HepG2 (cell line): ENCODE measurements around the gene PTGIR.

Experiments used
- CTCF ChIP-seq: sonication (generic); formaldehyde crosslinking; IDR thresholded peaks from 2 replicates; pipeline ENCODE4 v1.5.0; 2020; ENCODE audit warnings: mild to moderate bottlenecking, missing genetic modification reagents, moderate library complexity
- FOXJ3 ChIP-seq: sonication (generic); formaldehyde crosslinking; IDR thresholded peaks from 2 replicates; pipeline ENCODE4 v1.4.0; 2020; ENCODE audit warnings: missing genetic modification reagents, mild to moderate bottlenecking, borderline replicate concordance
- FOXK2 ChIP-seq: fragments of 450-650 bp; IDR thresholded peaks from 2 replicates; pipeline ENCODE4 v1.6.1; 2016
- HDAC6 ChIP-seq: fragments of 200-600 bp; sonication (generic); IDR thresholded peaks from 2 replicates; pipeline ENCODE4 v1.7.0; 2017; ENCODE audit warnings: mild to moderate bottlenecking, antibody characterized with exemption, low read length, low read depth
- JUND ChIP-seq: sonication (generic); formaldehyde crosslinking; IDR thresholded peaks from 2 replicates; pipeline ENCODE4 v1.8.0; 2022; ENCODE audit warnings: mild to moderate bottlenecking, missing genetic modification reagents
- MAFK ChIP-seq, 2 experiments: IDR thresholded peaks in 1 of 2; conservative IDR thresholded peaks in 1 of 2; 2 replicates each; pipeline ENCODE4 v1.6.1; 2011; ENCODE audit warnings: improper control_type of control experiment in 2 of 2, low read length in 2 of 2
- MXD3 ChIP-seq: IDR thresholded peaks from 2 replicates; pipeline ENCODE4 v1.6.1; 2016; ENCODE audit warnings: mild to moderate bottlenecking, missing biosample characterization, missing genetic modification reagents
- PRDM15 ChIP-seq: sonication (generic); formaldehyde crosslinking; IDR thresholded peaks from 2 replicates; pipeline ENCODE4 v1.4.0; 2020; ENCODE audit warnings: missing genetic modification reagents
- RELA ChIP-seq: sonication (generic); formaldehyde crosslinking; IDR thresholded peaks from 2 replicates; pipeline ENCODE4 v1.4.0; 2020; ENCODE audit warnings: missing genetic modification reagents
- TAF1 ChIP-seq: sonication (generic); formaldehyde crosslinking; IDR thresholded peaks from 2 replicates; pipeline ENCODE4 v1.4.0; 2020; ENCODE audit warnings: missing genetic modification reagents
- XRCC5 ChIP-seq: fragments of 200-400 bp; formaldehyde crosslinking; optimal IDR thresholded peaks from 2 replicates; pipeline ENCODE3; 2017; ENCODE audit warnings: mild to moderate bottlenecking, low read length
- ZNF44 ChIP-seq: sonication (generic); formaldehyde crosslinking; IDR thresholded peaks from 2 replicates; pipeline ENCODE4 v1.5.1; 2020; ENCODE audit warnings: mild to moderate bottlenecking, missing genetic modification reagents

GRCh38 chr19:46661020-46661731, 36.3 kb upstream of the PTGIR start, which contains the start of gene DACT3:
- TF ChIP-seq CTCF (peak; percentile 2; the same call in 1 of the 2 replicates), PRDM15 (CRISPR knock-in tag) (no peak), FOXJ3 (CRISPR knock-in tag) (no peak), MXD3 (CRISPR knock-in tag) (0 out of 2 replicates have a peak, but pooled peaks have one; percentile 26), ZNF44 (CRISPR knock-in tag) (0 out of 2 replicates have a peak, but pooled peaks have one; percentile 9), XRCC5 (peak; percentile 41), HDAC6 (no peak), MAFK (conservative IDR thresholded peaks at IDR 0.05 in 1 of 2, IDR thresholded peaks at IDR 0.05 in 1 of 2; ENCODE audit: low read length in 2 of 2) (no peak), JUND (CRISPR knock-in tag) (no peak), RELA (no peak), FOXK2 (peak; percentile 83; the same call in 1 of the 2 replicates), TAF1 (CRISPR knock-in tag) (no peak; the same call in 1 of the 2 replicates)
